IMR-90 (cell line): ENCODE measurements around the gene ZNF565. TPM values are rescaled to one million over a fixed set of nuclear protein-coding genes. Genes with fewer than 3 reads are reported as not detected.
A peak's percentile ranks its signal among the peaks of the same experiment; 100 is the strongest.

Experiments used
- ATAC-seq: fragments of 200-7000 bp; cut with Tn5 transposase; 2 replicates; pipeline ENCODE4 v1.9.1; 2020; ENCODE audit warnings: low read depth, mild to moderate bottlenecking, moderate library complexity
- BruUV-seq: library from RNA; stranded (reverse); fragments of 400-500 nt; replicated peaks from 2 replicates; lab custom pipeline; 2021; lab: Mats Ljungman, UMichigan
- CTCF ChIA-PET: fragments of 300-600 bp; formaldehyde crosslinking; extraction: SDS; loops from one replicate; lab custom pipeline; 2021; ENCODE audit warnings: antibody characterized with exemption; lab: Yijun Ruan, JAX
- POLR2A ChIA-PET: fragments of 300-600 bp; sonication (Branson Sonifier 250); formaldehyde crosslinking; loops from one replicate; lab custom pipeline; 2022; ENCODE audit warnings: antibody characterized with exemption; ENCODE audit not compliant: unreplicated experiment; lab: Charles Lee
- DNase-seq: peaks from one replicate; pipeline ENCODE4 v3.0.0; 2013
- H2AFZ ChIP-seq: replicated peaks from 2 replicates; pipeline ENCODE3; 2013; ENCODE audit warnings: low read length, mild to moderate bottlenecking; ENCODE audit not compliant: poor library complexity
- H2AK5ac ChIP-seq: 2 replicates; pipeline ENCODE4 v1.6.1; 2013; ENCODE audit warnings: low read depth, low read length, inconsistent platforms
- H2AK9ac ChIP-seq: replicated peaks from 2 replicates; pipeline ENCODE3; 2013; ENCODE audit warnings: mild to moderate bottlenecking, low read depth, low read length, moderate library complexity; ENCODE audit not compliant: poor library complexity
- H2BK120ac ChIP-seq: 2 replicates; pipeline ENCODE4 v1.6.1; 2013; ENCODE audit warnings: low read depth, low read length, inconsistent platforms
- H2BK15ac ChIP-seq: 3 replicates; pipeline ENCODE4 v1.6.1; 2013; ENCODE audit warnings: low read depth, low read length, inconsistent platforms
- H2BK20ac ChIP-seq: 2 replicates; pipeline ENCODE4 v1.6.1; 2013; ENCODE audit warnings: low read depth, mild to moderate bottlenecking, inconsistent platforms, low read length, moderate library complexity
- H2BK5ac ChIP-seq: 2 replicates; pipeline ENCODE4 v1.6.1; 2013; ENCODE audit warnings: mild to moderate bottlenecking, low read depth, low read length, inconsistent platforms; ENCODE audit not compliant: poor library complexity, severe bottlenecking
- H3K14ac ChIP-seq: replicated peaks from 2 replicates; pipeline ENCODE4 v1.6.1; 2013; ENCODE audit warnings: low read depth, low read length, inconsistent platforms
- H3K18ac ChIP-seq: 2 replicates; pipeline ENCODE4 v1.6.1; 2013; ENCODE audit warnings: low read depth, low read length, control low read depth
- H3K23ac ChIP-seq: 2 replicates; pipeline ENCODE4 v1.6.1; 2013; ENCODE audit warnings: low read depth, low read length, inconsistent platforms
- H3K27ac ChIP-seq: 2 replicates; pipeline ENCODE4 v1.5.1; 2013; ENCODE audit warnings: mild to moderate bottlenecking, control low read depth, low read length; ENCODE audit not compliant: insufficient read depth
- H3K27me3 ChIP-seq: 2 replicates; pipeline ENCODE4 v1.6.1; 2013; ENCODE audit warnings: low read length; ENCODE audit not compliant: control insufficient read depth, insufficient read depth
- H3K36me3 ChIP-seq: 2 replicates; pipeline ENCODE4 v1.6.1; 2013; ENCODE audit warnings: low read length, mixed read lengths; ENCODE audit not compliant: control insufficient read depth, insufficient read depth
- H3K4ac ChIP-seq: 2 replicates; pipeline ENCODE4 v1.6.1; 2013; ENCODE audit warnings: low read depth, low read length, inconsistent platforms
- H3K4me1 ChIP-seq: 2 replicates; pipeline ENCODE4 v1.6.1; 2013; ENCODE audit warnings: low read length, mixed read lengths; ENCODE audit not compliant: control insufficient read depth, insufficient read depth
- H3K4me2 ChIP-seq: 2 replicates; pipeline ENCODE4 v1.6.1; 2013; ENCODE audit warnings: low read depth, mild to moderate bottlenecking, control low read depth, low read length, moderate library complexity
- H3K4me3 ChIP-seq: 2 replicates; pipeline ENCODE4 v1.5.1; 2013; ENCODE audit warnings: low read depth, mild to moderate bottlenecking, control low read depth, low read length, moderate library complexity; ENCODE audit not compliant: insufficient read depth
- H3K56ac ChIP-seq: 2 replicates; pipeline ENCODE4 v1.6.1; 2013; ENCODE audit warnings: low read length, inconsistent platforms; ENCODE audit not compliant: insufficient read depth; ENCODE audit errors: extremely low read depth
- H3K79me1 ChIP-seq, 2 experiments: 2 replicates each; pipeline ENCODE4 v1.6.1; 2013; ENCODE audit warnings: low read length in 2 of 2, inconsistent platforms in 1 of 2, low read depth in 1 of 2
- H3K9ac ChIP-seq: 2 replicates; pipeline ENCODE4 v1.6.1; 2013; ENCODE audit warnings: low read depth, low read length, control low read depth
- H3K9me1 ChIP-seq: 2 replicates; pipeline ENCODE4 v1.6.1; 2013; ENCODE audit warnings: low read length, inconsistent platforms; ENCODE audit not compliant: insufficient read depth
- H3K9me3 ChIP-seq: 2 replicates; pipeline ENCODE4 v1.6.1; 2013; ENCODE audit warnings: low read length; ENCODE audit not compliant: control insufficient read depth, insufficient read depth
- H4K20me1 ChIP-seq: 2 replicates; pipeline ENCODE4 v1.6.1; 2013; ENCODE audit warnings: low read length, inconsistent platforms; ENCODE audit not compliant: insufficient read depth
- H4K5ac ChIP-seq: 2 replicates; pipeline ENCODE4 v1.6.1; 2013; ENCODE audit warnings: mild to moderate bottlenecking, low read depth, low read length, control low read depth
- H4K8ac ChIP-seq, 2 experiments: 2 replicates each; pipeline ENCODE4 v1.6.1; 2013; ENCODE audit warnings: low read depth in 2 of 2, low read length in 2 of 2, control low read depth in 1 of 2, inconsistent platforms in 1 of 2
- H4K91ac ChIP-seq: 2 replicates; pipeline ENCODE4 v1.6.1; 2013; ENCODE audit warnings: low read depth, low read length, inconsistent platforms; ENCODE audit not compliant: insufficient read depth
- CHD1 ChIP-seq: IDR thresholded peaks from 2 replicates; pipeline ENCODE4 v1.6.1; 2012; ENCODE audit warnings: low read depth, low read length, improper control_type of control experiment
- MAFK ChIP-seq: IDR thresholded peaks from 2 replicates; pipeline ENCODE4 v1.6.1; 2012; ENCODE audit warnings: low read depth, low read length, improper control_type of control experiment
- MAZ ChIP-seq: IDR thresholded peaks from 2 replicates; pipeline ENCODE4 v1.6.1; 2012; ENCODE audit warnings: low read depth, mild to moderate bottlenecking, low read length, improper control_type of control experiment, moderate library complexity, borderline replicate concordance
- RAD21 ChIP-seq: IDR thresholded peaks from 2 replicates; pipeline ENCODE4 v1.6.1; 2012; ENCODE audit warnings: low read length, improper control_type of control experiment
- RCOR1 ChIP-seq: IDR thresholded peaks from 2 replicates; pipeline ENCODE4 v1.6.1; 2012; ENCODE audit warnings: mild to moderate bottlenecking, low read length, improper control_type of control experiment; ENCODE audit not compliant: insufficient replicate concordance
- SMC3 ChIP-seq: fragments of 150-350 bp; IDR thresholded peaks from 2 replicates; pipeline ENCODE4 v1.6.1; 2016; ENCODE audit warnings: low read depth, mild to moderate bottlenecking, antibody characterized with exemption, low read length, moderate library complexity
- WGBS, 2 experiments: methylation state at CpG; one replicate each; pipeline versions ENCODE4 v1.1.5 to v1.1.7; 2013; ENCODE audit warnings: missing lambda C conversion rate in 2 of 2; ENCODE audit not compliant: insufficient read length in 1 of 2; ENCODE audit errors: extremely low coverage in 2 of 2; 5-methylcytosine and 5-hydroxymethylcytosine counted together
- dilution Hi-C: fragments of 300-500 bp; cut with HindIII; formaldehyde crosslinking; loops from one replicate; pipeline ENCODE4 v1.14.3; 2018; ENCODE audit warnings: low sequenced_read_pairs; ENCODE audit not compliant: unreplicated experiment
- in situ Hi-C: fragments of 300-500 bp; cut with MboI; formaldehyde crosslinking; loops from 3 replicates; pipeline ENCODE4 v1.14.3; 2019; ENCODE audit warnings: low sequenced_read_pairs, inconsistent platforms, mixed read lengths
- intact Hi-C: fragments of 100-400 bp; cut with micrococcal nuclease; formaldehyde crosslinking; loops from 2 replicates; pipeline ENCODE4 v1.10.0; 2022
- polyA plus RNA-seq, 3 experiments: library from polyadenylated mRNA; depleted of rRNA; stranded (reverse); fragments of >200 nt; gene quantifications; 2 replicates each; pipeline ENCODE4 v1.2.3, GENCODE V29; 2012; ENCODE audit warnings: low replicate concordance in 1 of 3
- total RNA-seq: library from RNA; depleted of rRNA; stranded (reverse); fragments of >200 nt; gene quantifications from 2 replicates; pipeline ENCODE4 v1.2.3, GENCODE V29; 2012
- TF ChIP-seq, protein P1 (sequence below): fragments of 150-350 bp; IDR thresholded peaks from 2 replicates; pipeline ENCODE4 v1.6.1; 2016; ENCODE audit warnings: low read depth, mild to moderate bottlenecking, low read length, moderate library complexity, borderline replicate concordance
- TF ChIP-seq, protein P2 (sequence below): conservative IDR thresholded peaks from 2 replicates; pipeline ENCODE4 v1.5.1; 2012; ENCODE audit warnings: mild to moderate bottlenecking, low read depth, low read length, improper control_type of control experiment
- TF ChIP-seq, protein P3 (sequence below): fragments of 150-350 bp; IDR thresholded peaks from 2 replicates; pipeline ENCODE4 v1.6.1; 2017; ENCODE audit warnings: mild to moderate bottlenecking, antibody characterized with exemption, low read length, low read depth

Gene ZNF565
- total and polyA plus RNA-seq, 2 of the 4 experiments (the other 2 are of a cell fraction), result 2.3 to 7.5 TPM

DNA sequence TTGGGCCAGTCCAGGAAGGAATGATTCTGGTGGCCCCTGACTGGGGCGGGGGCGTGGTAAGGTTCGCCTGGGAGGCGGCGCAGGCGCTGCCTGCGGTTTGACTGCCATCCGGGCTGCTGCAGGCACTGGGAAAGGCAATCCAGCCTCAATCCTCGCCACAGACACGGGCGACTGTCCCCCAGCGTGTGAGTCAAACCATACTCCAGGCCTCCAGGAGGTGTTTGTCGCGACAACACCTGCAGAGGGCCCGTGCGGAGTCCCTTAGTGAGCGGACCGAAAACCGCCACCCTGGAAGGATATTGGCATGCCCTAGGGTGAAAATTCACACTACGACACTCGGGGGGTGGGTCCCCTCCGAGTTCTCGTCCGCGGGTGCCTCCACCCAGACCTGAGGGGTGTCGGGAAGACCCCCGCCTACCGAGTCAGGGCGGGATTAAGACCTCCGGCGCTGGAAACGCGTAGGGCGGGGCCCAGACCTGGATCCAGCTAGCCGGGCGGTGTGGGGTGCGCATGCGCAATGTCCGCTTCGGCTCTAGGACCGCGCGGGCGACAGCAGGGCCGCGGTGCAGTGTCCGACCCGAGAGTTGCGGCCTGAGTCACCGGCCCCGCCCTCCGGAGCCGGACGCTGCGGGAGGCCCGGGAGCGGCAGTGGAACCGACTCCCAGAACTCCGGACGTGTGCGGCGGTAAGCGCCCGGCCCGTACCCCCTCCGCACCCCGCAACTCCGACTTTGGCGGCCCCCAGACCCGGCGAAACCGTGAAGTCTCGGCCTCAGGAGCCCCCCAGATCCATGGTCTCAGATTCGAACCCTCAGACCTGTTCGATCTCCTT, 74.8 kb downstream of the ZNF565 start, which contains the start of gene CAPNS1 (continued):
- TF ChIP-seq, protein P1, sequence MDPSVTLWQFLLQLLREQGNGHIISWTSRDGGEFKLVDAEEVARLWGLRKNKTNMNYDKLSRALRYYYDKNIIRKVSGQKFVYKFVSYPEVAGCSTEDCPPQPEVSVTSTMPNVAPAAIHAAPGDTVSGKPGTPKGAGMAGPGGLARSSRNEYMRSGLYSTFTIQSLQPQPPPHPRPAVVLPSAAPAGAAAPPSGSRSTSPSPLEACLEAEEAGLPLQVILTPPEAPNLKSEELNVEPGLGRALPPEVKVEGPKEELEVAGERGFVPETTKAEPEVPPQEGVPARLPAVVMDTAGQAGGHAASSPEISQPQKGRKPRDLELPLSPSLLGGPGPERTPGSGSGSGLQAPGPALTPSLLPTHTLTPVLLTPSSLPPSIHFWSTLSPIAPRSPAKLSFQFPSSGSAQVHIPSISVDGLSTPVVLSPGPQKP, result no peak

DNA sequence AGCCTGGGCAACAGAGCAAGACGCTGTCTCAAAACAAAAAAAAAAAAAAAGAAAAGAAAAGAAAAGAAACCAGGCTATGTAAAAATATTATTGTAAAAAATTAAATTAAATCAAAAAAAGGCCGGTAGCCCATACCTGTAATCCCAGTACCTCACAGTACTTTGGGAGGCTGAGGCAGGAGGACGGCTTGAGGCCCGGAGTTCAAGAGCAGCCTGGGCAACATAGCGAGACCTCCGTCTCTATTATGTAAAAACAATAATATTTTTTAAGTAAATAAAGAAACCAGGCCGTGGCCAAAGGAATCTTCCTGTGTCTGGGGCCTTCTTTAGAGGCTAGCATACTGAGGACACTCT, 75.4 kb downstream of the ZNF565 start:
- Histone ChIP-seq H2AK5ac (peak overlapping the region; percentile 69; the same call in 1 of the 2 replicates), H3K9me3 (no peaks in the 10 kb centered on the region), H3K56ac (peak overlapping the region; percentile 69; the same call in 1 of the 2 replicates), H2BK15ac (peak overlapping the region; percentile 68; the same call in 1 of the 3 replicates), H4K8ac (peak overlapping the region; percentile 76 to 92; a peak in 3 of 4 replicates), H2AK9ac (peak overlapping the region; percentile 86), H2BK120ac (0 out of 2 replicates have a peak overlapping the region, but pooled peaks have one; percentile 56), H3K14ac (peak overlapping the region; percentile 59; the same call in 1 of the 2 replicates), H4K5ac (peak overlapping the region; percentile 82), H3K23ac (peak overlapping the region; percentile 0; the same call in 1 of the 2 replicates), H4K91ac (peak overlapping the region; percentile 64; the same call in 1 of the 2 replicates), H3K4ac (peak overlapping the region; percentile 50), H2BK5ac (peak overlapping the region; percentile 86), H3K18ac (0 out of 2 replicates have a peak overlapping the region, but pooled peaks have one; percentile 10), H3K9me1 (peaks cover 6% of the 10 kb centered on the region), H3K79me1 (peaks cover 23 to 32% of the 10 kb centered on the region in 2 experiments), H3K27me3 (no peaks in the 10 kb centered on the region), H3K27ac (peak overlapping the region; percentile 88), H3K4me2 (peak overlapping the region; percentile 85), H2BK20ac (no peak overlapping the region), H3K9ac (peak overlapping the region; percentile 82), H3K4me1 (peaks cover 10% of the 10 kb centered on the region), H2AFZ (peak overlapping the region; percentile 96), H3K36me3 (peaks cover 14% of the 10 kb centered on the region), H3K4me3 (peak overlapping the region; percentile 96), H4K20me1 (peaks cover 21% of the 10 kb centered on the region)
- POLR2A ChIA-PET, result interaction anchor here (0.6 kb wide), 1 partner anchor 21 kb away, joined by 17 read pairs; no protein-coding TSS in a partner anchor
- no peak for ATAC-seq
- WGBS, 2 experiments, result no CpG with 5 or more reads among the region's 7 CpGs
- CTCF ChIA-PET, result interaction anchor here (1.2 kb wide), 1 partner anchor 11 kb away, joined by 4 read pairs; no protein-coding TSS in a partner anchor
- intact Hi-C loops (no loop called here), in situ Hi-C loops (no loop called here), dilution Hi-C loops (no loop called here)
- no TSS peak for BruUV-seq
- DNase-seq, result no peak
- TF ChIP-seq RCOR1, result no peak
- no peak for TF ChIP-seq MAZ
- TF ChIP-seq RAD21, result no peak
- no peak for TF ChIP-seq MAFK
- TF ChIP-seq, protein P2, sequence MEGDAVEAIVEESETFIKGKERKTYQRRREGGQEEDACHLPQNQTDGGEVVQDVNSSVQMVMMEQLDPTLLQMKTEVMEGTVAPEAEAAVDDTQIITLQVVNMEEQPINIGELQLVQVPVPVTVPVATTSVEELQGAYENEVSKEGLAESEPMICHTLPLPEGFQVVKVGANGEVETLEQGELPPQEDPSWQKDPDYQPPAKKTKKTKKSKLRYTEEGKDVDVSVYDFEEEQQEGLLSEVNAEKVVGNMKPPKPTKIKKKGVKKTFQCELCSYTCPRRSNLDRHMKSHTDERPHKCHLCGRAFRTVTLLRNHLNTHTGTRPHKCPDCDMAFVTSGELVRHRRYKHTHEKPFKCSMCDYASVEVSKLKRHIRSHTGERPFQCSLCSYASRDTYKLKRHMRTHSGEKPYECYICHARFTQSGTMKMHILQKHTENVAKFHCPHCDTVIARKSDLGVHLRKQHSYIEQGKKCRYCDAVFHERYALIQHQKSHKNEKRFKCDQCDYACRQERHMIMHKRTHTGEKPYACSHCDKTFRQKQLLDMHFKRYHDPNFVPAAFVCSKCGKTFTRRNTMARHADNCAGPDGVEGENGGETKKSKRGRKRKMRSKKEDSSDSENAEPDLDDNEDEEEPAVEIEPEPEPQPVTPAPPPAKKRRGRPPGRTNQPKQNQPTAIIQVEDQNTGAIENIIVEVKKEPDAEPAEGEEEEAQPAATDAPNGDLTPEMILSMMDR, result no peak
- TF ChIP-seq, protein P3, sequence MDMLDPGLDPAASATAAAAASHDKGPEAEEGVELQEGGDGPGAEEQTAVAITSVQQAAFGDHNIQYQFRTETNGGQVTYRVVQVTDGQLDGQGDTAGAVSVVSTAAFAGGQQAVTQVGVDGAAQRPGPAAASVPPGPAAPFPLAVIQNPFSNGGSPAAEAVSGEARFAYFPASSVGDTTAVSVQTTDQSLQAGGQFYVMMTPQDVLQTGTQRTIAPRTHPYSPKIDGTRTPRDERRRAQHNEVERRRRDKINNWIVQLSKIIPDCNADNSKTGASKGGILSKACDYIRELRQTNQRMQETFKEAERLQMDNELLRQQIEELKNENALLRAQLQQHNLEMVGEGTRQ, result no peak
- no peak for TF ChIP-seq SMC3
- no peak for TF ChIP-seq CHD1
